Dermis blood vessel endothelial cell (primary cell): ENCODE results near the gene LMBR1. TPM values are rescaled to one million over a fixed set of nuclear protein-coding genes. Genes with fewer than 3 reads are reported as not detected.
"Not testable (repeated sequence)": the region's sequence is repeated elsewhere in the genome, so short reads cannot be mapped to it uniquely, and the experiment has no call there.

ENCODE experiments used
- DNase-seq: peaks from one replicate; pipeline ENCODE4 v3.0.0; 2010
- total RNA-seq: library from RNA; depleted of rRNA; stranded (reverse); fragments of >200 nt; gene quantifications from 2 replicates; pipeline ENCODE4 v1.2.3, GENCODE V29; 2014

The LMBR1 gene
- total RNA-seq, 1 donor from 2014 or later = 194 TPM

DNA sequence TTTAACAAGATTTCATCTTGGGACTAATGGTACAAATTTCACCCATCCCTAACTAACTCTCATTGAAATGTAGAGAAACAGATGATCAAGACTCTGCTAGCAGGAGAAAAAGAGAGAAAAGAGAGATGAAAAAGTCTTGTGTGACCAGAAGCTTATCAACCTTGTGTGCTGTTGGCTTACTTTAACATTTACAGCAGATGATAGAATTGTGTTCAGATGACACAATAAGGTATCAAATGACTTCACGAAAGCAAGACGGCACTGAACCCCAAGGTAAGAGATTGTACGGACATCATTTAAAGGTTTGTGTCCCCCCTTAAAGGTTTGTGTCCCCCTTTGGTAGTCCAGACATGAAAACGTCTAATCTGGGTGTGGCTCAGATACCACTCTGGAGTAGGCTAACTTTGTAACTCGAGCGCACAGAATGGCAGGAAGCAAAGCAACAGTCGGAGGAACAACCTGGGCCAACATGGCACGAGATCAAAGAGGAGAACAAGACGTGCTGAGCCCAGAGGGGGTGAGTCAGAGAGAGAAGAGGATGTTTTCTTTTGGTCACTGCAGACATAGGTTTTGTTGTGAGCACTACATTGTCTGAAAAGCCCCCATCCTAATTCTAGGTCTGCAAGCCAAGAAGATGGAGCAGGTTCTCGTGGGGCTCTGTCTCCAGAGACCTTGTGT lies 10.4 kb upstream of the LMBR1 start:
- DNase-seq = peak; percentile 97

DNA sequence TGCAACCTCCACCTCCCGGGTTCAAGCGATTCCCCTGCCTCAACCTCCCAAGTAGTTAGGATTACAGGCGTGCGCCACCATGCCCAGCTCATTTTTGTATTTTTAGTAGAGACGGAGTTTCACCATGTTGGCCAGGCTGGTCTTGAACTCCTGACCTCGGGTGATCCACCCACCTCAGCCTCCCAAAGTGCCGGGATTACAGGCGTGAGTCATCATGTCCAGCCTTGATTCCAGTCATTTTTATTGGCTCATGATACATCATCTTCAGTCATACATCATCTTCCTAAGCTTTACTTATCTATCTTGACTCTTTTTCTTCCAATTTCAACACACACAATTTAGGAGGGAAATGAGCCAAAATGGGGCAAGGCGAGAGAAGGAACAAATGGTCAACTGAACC lies 7.1 kb upstream of the LMBR1 start:
- DNase-seq = not testable (repeated sequence)

GRCh38 chr7:156898938-156899337 lies 6.0 kb upstream of the LMBR1 start:
- DNase-seq = no peak

DNA sequence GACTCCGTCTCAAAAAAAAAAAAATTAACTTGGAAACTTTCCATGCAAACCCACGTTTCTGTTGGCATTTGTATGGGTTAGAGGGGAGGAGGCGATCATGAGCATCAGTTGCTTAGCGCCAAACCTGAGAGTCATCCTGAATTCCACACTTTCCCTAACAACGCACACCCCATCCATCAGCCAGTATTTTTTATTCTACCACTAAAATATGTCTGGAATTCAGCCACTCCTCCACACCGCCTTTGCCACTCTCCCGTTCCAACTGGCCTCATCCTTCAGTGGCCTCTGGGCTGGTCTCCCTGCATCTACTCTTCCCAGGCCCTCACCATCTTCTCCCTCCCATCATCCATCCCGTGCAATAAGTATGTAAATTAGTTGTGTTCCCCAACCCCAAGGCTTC lies 4.7 kb upstream of the LMBR1 start:
- no peak for DNase-seq

GRCh38 chr7:156896388-156897022 lies 3.5 kb upstream of the LMBR1 start:
- DNase-seq = peak; percentile 25

GRCh38 chr7:156895024-156895780 lies 2.2 kb upstream of the LMBR1 start:
- DNase-seq = peak; percentile 70

DNA sequence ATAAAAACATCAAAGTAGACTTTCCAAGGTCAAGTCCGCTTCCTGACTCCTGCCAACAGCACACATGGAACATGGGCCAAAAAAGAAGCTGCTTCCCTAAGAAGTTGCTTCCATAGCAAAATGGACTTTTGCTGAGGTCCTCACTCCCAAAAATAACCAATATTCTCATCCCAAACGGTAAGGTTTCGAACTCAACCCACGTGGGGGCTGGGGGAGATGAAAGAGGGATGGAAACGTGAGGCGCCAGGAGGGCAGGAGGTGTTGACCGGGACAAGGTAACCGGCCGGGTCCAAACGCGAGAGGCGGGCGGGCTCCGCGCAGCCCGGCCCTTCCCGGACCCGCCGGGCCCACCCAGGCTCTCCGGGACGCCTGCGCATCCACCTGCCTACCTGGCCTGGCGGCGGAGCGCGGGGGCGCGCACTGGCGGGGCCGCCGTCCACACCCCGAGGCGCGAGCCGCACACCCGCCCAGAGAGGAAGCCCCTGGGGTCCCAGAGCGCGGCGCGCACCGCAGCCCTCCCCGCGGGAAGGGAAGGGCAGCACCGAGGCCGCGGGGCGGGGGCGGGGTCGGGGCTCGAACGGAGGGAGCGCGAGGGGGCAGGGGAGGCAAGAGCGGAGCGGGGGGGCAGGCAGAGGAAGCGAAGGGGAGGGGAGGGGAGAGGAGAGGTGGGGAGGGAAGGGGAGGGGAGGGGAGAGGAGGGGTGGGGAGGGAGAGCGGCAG lies 742 bp downstream of the LMBR1 start:
- peak; percentile 41 for DNase-seq

DNA sequence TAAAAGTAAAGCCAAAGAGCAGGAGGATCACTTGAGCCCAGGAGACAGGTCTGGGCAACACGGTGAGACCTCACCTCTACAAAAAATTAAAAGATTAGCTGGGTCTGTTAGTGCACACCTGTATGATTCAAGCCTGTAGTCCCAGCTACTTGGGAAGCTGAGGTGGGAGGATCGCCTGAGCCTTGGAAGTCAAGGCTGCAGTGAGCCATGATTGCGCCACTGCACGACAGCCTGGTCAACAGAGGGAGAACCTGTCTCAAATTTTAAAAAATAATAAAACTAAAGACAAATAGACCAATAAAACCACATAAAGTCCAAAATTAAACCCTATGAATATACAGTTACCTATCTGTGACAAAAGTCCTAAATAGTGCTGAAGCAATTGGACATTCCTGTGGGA lies 3.2 kb downstream of the LMBR1 start:
- DNase-seq = no peak

DNA sequence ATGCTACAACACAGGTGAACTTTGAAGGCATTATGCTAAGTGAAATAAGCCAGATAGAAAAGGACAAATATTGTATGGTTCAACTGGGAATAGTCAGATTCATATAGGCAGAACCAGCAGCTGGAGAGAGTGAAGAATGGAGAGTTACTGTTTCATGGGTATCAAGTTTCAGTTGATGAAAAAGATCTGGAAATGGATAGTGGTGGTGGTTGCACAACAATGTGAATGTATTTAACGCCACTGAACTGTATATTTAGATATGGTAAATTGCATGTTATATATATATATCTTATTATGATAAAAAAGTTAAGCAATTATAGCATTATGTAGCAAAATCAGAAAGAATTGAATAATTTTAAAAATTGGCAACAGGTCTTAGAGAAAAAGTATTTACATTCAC lies 3.9 kb downstream of the LMBR1 start:
- no peak for DNase-seq

DNA sequence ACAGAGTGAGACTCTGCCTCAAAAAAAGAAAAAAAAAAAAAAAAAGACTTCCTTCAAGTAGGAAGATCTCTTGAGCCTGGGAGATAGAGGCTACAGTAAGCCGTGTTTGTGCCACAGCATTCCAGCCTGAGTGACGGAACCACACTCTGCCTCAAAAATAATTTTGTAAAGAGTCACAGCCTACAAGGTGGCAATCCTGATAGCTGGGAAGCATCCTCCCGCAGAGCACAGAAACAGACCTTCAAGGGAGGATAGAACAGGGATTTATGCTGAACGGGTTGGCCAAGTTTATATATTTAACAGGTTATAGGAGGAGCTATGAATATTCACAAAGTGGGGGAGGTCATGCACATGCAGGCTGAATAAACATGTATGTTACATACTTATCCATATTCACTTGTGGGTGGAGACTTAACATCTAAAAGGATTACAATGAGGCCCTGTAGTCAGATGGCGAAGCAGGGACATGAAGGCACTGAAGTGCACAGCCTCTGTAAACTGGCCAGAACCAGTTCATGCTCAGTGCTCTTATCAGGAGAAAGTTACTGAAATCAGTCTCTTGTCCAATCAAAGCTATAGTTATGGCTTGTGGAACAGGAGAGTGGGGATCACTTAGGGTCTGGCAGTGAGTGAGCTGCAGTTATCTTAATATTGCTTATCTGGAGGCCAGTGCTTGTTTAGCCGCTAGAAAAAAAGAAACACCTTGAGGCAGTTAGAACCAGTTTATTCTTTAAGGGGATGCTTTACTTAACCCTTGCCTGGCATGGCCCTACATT lies 6.8 kb downstream of the LMBR1 start:
- DNase-seq = no peak

GRCh38 chr7:156881679-156882078 lies 11.3 kb downstream of the LMBR1 start:
- DNase-seq = no peak

GRCh38 chr7:156875766-156876165 lies 17.2 kb downstream of the LMBR1 start:
- no peak for DNase-seq

GRCh38 chr7:156868363-156868762 lies 24.6 kb downstream of the LMBR1 start:
- not testable (repeated sequence) for DNase-seq

GRCh38 chr7:156865493-156865892 lies 27.5 kb downstream of the LMBR1 start:
- DNase-seq = no peak

GRCh38 chr7:156862022-156862421 lies 31.0 kb downstream of the LMBR1 start:
- DNase-seq = not testable (repeated sequence)

- DNase-seq = no peak
Measured at GRCh38 chr7:156861212-156861611, 31.8 kb downstream of the LMBR1 start.

- not testable (repeated sequence) for DNase-seq
Measured at GRCh38 chr7:156860099-156860498, 32.9 kb downstream of the LMBR1 start.

- DNase-seq = no peak
Measured at GRCh38 chr7:156858523-156858922, 34.5 kb downstream of the LMBR1 start.

DNA sequence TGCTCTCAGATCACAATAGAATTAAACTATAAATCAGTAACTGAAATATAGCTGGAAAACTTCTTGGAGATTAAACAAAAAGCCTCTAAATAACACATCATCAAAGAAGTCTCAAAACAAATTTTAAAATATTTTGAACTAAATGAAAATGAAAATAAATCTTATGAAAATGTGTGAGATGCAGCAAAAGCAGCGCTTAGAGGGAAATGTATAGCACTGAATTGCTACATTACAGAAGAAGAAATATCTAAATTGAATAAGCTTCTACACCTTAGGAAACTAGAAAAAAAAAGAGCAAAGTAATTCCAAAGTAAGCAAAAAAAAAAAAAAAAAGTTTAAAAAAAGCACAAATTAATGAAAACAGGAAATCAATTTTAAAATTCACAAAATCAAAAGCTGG lies 35.2 kb downstream of the LMBR1 start:
- DNase-seq = no peak

DNA sequence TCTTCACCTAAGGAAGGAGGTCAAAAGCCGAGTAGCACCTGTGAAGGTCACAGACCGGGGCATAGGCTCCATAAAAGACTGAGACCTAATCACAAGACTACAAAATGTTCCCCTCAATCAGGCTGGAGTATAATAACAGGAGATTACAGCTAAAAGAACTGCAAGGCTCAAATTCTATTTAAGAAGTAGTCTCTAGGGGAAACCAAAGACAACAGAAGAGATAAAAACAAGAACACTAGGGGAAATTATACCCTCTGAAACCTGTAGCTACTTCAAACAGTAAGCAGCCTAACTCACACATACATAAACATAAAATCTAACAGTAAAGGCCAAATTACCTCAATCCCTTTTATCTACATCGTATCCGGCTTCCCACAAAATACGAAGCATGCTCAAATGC lies 38.3 kb downstream of the LMBR1 start:
- DNase-seq = no peak

DNA sequence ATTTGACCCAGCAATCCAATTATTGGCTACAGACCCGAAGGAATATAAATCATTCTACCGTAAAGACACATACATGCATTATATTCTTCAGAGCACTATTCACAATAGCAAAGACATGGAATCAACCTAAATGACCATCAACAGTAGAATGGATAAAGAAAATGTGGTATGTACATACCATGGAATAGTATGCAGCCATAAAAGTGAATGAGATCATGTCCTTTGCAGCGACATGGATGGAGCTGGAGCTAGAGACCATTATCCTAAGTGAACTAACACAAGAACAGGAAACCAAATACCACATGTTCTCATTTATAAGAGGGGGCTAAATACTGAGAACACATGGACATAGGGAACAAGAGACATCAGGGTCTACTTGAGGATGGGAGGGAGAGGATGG lies 44.0 kb downstream of the LMBR1 start:
- DNase-seq = no peak

GRCh38 chr7:156845379-156846101 lies 47.4 kb downstream of the LMBR1 start:
- no peak for DNase-seq
